PC-3 (cell line): ENCODE results near the gene YIF1A.

Source experiments
- EZH2 ChIP-seq: fragments of 300-600 bp; sonication (generic); IDR thresholded peaks from one replicate; pipeline ENCODE4 v1.6.1; 2017; ENCODE audit warnings: antibody characterized with exemption, mild to moderate bottlenecking, low read length; ENCODE audit not compliant: unreplicated experiment
- TF ChIP-seq, protein P1 (sequence below): fragments of 300-600 bp; sonication (generic); conservative IDR thresholded peaks from 2 replicates; pipeline ENCODE4 v1.5.1; 2017; ENCODE audit warnings: antibody characterized with exemption, low read depth, mild to moderate bottlenecking, low read length

DNA sequence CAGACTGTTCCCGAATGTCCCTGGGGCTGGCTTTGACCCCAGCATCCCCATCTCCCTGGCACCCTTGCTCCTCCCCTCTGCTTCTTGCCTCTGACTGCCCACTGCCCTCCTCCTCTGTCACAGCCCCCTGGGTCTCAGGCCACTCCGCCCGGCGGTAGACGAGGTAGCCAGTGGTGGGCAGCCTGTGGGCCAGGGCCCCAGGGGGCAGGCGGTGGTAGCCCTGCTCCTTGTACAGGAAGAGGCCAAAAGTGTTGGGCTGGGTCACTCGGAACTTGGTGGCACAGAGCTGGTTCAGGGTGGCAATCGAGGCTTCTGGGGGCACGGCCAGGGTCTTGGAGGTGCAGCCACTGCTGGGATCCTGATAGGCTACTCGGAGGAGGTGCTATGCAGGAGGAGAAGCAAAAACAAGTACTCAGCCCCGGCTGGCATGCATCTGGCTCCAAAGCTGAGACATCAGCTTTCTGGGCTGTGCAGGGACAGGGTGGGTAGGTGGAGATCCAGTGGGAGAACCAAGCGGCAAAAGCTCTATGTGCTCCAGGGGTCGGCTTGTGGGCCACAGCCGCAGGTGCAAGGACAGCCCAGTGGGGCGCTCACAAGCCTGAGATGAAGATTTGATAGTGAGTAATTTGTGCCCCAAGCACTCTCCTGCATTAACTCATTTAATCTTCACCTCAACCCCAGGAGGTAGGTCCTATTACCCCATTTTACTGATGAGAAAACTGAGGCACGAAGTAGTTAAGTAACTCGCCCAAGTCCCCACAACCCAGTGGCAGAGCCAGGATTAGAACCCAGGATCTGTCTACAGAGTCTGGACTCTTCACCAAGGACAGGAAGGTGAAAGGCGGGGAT is 43.7 kb upstream of the YIF1A start:
- no peak for TF ChIP-seq EZH2
- TF ChIP-seq, protein P1, sequence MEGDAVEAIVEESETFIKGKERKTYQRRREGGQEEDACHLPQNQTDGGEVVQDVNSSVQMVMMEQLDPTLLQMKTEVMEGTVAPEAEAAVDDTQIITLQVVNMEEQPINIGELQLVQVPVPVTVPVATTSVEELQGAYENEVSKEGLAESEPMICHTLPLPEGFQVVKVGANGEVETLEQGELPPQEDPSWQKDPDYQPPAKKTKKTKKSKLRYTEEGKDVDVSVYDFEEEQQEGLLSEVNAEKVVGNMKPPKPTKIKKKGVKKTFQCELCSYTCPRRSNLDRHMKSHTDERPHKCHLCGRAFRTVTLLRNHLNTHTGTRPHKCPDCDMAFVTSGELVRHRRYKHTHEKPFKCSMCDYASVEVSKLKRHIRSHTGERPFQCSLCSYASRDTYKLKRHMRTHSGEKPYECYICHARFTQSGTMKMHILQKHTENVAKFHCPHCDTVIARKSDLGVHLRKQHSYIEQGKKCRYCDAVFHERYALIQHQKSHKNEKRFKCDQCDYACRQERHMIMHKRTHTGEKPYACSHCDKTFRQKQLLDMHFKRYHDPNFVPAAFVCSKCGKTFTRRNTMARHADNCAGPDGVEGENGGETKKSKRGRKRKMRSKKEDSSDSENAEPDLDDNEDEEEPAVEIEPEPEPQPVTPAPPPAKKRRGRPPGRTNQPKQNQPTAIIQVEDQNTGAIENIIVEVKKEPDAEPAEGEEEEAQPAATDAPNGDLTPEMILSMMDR, result no peak
